ENCODE data around the gene CYP4F3.

GRCh38 chr19:15671891-15672579, 31.3 kb downstream of the CYP4F3 start:
- TF ChIP-seq, protein P1, sequence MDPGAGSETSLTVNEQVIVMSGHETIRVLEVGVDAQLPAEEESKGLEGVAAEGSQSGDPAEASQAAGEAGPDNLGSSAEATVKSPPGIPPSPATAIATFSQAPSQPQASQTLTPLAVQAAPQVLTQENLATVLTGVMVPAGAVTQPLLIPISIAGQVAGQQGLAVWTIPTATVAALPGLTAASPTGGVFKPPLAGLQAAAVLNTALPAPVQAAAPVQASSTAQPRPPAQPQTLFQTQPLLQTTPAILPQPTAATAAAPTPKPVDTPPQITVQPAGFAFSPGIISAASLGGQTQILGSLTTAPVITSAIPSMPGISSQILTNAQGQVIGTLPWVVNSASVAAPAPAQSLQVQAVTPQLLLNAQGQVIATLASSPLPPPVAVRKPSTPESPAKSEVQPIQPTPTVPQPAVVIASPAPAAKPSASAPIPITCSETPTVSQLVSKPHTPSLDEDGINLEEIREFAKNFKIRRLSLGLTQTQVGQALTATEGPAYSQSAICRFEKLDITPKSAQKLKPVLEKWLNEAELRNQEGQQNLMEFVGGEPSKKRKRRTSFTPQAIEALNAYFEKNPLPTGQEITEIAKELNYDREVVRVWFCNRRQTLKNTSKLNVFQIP (CRISPR knock-in tag; IDR thresholded peaks at IDR 0.05; ENCODE audit: borderline replicate concordance, low read depth), result no peak
- TF ChIP-seq, protein P2, sequence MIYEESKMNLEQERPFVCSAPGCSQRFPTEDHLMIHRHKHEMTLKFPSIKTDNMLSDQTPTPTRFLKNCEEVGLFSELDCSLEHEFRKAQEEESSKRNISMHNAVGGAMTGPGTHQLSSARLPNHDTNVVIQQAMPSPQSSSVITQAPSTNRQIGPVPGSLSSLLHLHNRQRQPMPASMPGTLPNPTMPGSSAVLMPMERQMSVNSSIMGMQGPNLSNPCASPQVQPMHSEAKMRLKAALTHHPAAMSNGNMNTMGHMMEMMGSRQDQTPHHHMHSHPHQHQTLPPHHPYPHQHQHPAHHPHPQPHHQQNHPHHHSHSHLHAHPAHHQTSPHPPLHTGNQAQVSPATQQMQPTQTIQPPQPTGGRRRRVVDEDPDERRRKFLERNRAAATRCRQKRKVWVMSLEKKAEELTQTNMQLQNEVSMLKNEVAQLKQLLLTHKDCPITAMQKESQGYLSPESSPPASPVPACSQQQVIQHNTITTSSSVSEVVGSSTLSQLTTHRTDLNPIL (CRISPR knock-in tag; IDR thresholded peaks at IDR 0.05; ENCODE audit: low read depth), result no peak
- TF ChIP-seq RARB (CRISPR knock-in tag; IDR thresholded peaks at IDR 0.05), result no peak
- no peak for TF ChIP-seq GLIS3 (CRISPR knock-in tag; IDR thresholded peaks at IDR 0.05)
- no peak for TF ChIP-seq CSDC2 (CRISPR knock-in tag; IDR thresholded peaks at IDR 0.05)
- TF ChIP-seq TOX (CRISPR knock-in tag; IDR thresholded peaks at IDR 0.05; ENCODE audit: borderline replicate concordance), result no peak
- no peak for TF ChIP-seq ISL1 (CRISPR knock-in tag; IDR thresholded peaks at IDR 0.05)
- TF ChIP-seq PPARA (CRISPR knock-in tag; IDR thresholded peaks at IDR 0.05; ENCODE audit: borderline replicate concordance), result no peak
- TF ChIP-seq, protein P3, sequence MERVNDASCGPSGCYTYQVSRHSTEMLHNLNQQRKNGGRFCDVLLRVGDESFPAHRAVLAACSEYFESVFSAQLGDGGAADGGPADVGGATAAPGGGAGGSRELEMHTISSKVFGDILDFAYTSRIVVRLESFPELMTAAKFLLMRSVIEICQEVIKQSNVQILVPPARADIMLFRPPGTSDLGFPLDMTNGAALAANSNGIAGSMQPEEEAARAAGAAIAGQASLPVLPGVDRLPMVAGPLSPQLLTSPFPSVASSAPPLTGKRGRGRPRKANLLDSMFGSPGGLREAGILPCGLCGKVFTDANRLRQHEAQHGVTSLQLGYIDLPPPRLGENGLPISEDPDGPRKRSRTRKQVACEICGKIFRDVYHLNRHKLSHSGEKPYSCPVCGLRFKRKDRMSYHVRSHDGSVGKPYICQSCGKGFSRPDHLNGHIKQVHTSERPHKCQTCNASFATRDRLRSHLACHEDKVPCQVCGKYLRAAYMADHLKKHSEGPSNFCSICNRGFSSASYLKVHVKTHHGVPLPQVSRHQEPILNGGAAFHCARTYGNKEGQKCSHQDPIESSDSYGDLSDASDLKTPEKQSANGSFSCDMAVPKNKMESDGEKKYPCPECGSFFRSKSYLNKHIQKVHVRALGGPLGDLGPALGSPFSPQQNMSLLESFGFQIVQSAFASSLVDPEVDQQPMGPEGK (CRISPR knock-in tag; IDR thresholded peaks at IDR 0.05; ENCODE audit: borderline replicate concordance), result no peak
- TF ChIP-seq ZFP30 (CRISPR knock-in tag; IDR thresholded peaks at IDR 0.05), result no peak

Data from SK-N-SH treated with all-trans-retinoic acid at 6 μM for 48 hours (cell line).